C1 segment of cervical spinal cord (tissue), 14 donors: ENCODE results near the gene TENT5C.

Source experiments
- DNase-seq, 14 donors: peaks; one replicate each; lab custom pipeline; 2025; lab: John Stamatoyannopoulos, UW

TENT5C gene

GRCh38 chr1:117676615-117677130 lies 70.8 kb downstream of the TENT5C start:
- no peak for DNase-seq
